Gastrocnemius medialis (tissue), 4 donors: ENCODE measurements around the gene ANGPTL7. TPM values are rescaled to one million over a fixed set of nuclear protein-coding genes. Genes with fewer than 3 reads are reported as not detected.

Source experiments
- ATAC-seq, 2 donors: fragments of 150-250 bp; one replicate each; pipeline ENCODE4 v1.9.1; 2016
- DNase-seq, 2 donors: peaks; one replicate each; pipeline ENCODE4 v3.0.0-alpha.2; 2019
- H3K27ac ChIP-seq, 4 donors: fragments of 200-600 bp; sonication (generic); 1 replicate in 1 of 4; 2 replicates in 3 of 4; pipeline ENCODE4 v1.5.1; 2016 to 2018; ENCODE audit warnings: mild to moderate bottlenecking in 2 of 4, moderate library complexity in 1 of 4
- H3K27me3 ChIP-seq, 3 donors: fragments of 200-600 bp; sonication (generic) in 2 of 3; 1 replicate in 1 of 3; 2 replicates in 2 of 3; pipeline versions ENCODE4 v1.5.1 to v1.6.0; 2016 to 2019; ENCODE audit warnings: mild to moderate bottlenecking in 1 of 3, moderate library complexity in 1 of 3
- H3K36me3 ChIP-seq, 2 donors: fragments of 200-600 bp; sonication (generic) in 1 of 2; one replicate each; pipeline ENCODE4 v1.5.1; 2017 to 2018
- H3K4me1 ChIP-seq, 2 donors: fragments of 200-600 bp; sonication (generic) in 1 of 2; one replicate each; pipeline ENCODE4 v1.5.1; 2016 to 2017; ENCODE audit warnings: mild to moderate bottlenecking in 2 of 2
- H3K4me3 ChIP-seq, 4 donors: fragments of 200-600 bp; sonication (generic) in 3 of 4; 1 replicate in 1 of 4; 2 replicates in 3 of 4; pipeline ENCODE4 v1.5.1; 2016 to 2019; ENCODE audit warnings: mild to moderate bottlenecking in 2 of 4
- H3K9me3 ChIP-seq, 3 donors: fragments of 200-600 bp; sonication (generic) in 2 of 3; 1 replicate in 1 of 3; 2 replicates in 2 of 3; pipeline ENCODE4 v1.5.1; 2016 to 2019
- CTCF ChIP-seq, 5 experiments: fragments of 450-650 bp in 3 of 5; fragments of 200-600 bp in 2 of 5; sonication (generic) in 2 of 5; IDR thresholded peaks in 4 of 5; conservative IDR thresholded peaks in 1 of 5; 1 replicate in 4 of 5; 2 replicates in 1 of 5; pipeline ENCODE4 v1.5.1; 2016 to 2019; ENCODE audit warnings: antibody characterized with exemption in 5 of 5, mild to moderate bottlenecking in 3 of 5, moderate library complexity in 3 of 5
- POLR2A ChIP-seq, 2 donors: fragments of 450-650 bp; IDR thresholded peaks; one replicate each; pipeline ENCODE4 v1.6.1; 2017; ENCODE audit warnings: antibody characterized with exemption in 2 of 2, mild to moderate bottlenecking in 2 of 2, moderate library complexity in 2 of 2
- in situ Hi-C, 4 donors: fragments of 200-750 bp; cut with MboI; loops; one replicate each; pipeline versions ENCODE4 v1.15.0 to v1.8.0; 2017; ENCODE audit warnings: low sequenced_read_pairs in 4 of 4
- intact Hi-C: fragments of 100-400 bp; cut with DNase I; formaldehyde crosslinking; loops from one replicate; pipeline ENCODE4 v1.15.1; 2023; ENCODE audit warnings: low total_unique reads
- total RNA-seq, 4 donors: library from RNA; depleted of rRNA; stranded (reverse); fragments of >200 nt; gene quantifications; one replicate each; pipeline versions ENCODE4 v1.1.0 to v1.2.3, GENCODE V29; 2016

ANGPTL7 gene
- total RNA-seq, 4 donors from 2014 or later, result 0.56 to 30.7 (median 3.3) TPM

GRCh38 chr1:11207898-11208611, 18.9 kb downstream of the ANGPTL7 start:
- H3K4me3 ChIP-seq, result no peak overlapping the region
- peaks cover 0 to 90% of the 10 kb centered on the region in 2 donors for H3K36me3 ChIP-seq
- DNase-seq (peak; percentile 57 to 72), ATAC-seq (peak; percentile 51 to 55)
- H3K4me1 ChIP-seq, result no peaks in the 10 kb centered on the region
- H3K27ac ChIP-seq, result peak overlapping the region in 2 of 4 donors; percentile 20 to 62
- in situ Hi-C loops, result no loop called here
- intact Hi-C loops, result no loop called here
- no peak for TF ChIP-seq CTCF (IDR thresholded peaks at IDR 0.05 in 4 of 5, conservative IDR thresholded peaks at IDR 0.05 in 1 of 5)
- no peak for TF ChIP-seq POLR2A (IDR thresholded peaks at IDR 0.05)
- H3K9me3 ChIP-seq, result no peaks in the 10 kb centered on the region
- no peaks in the 10 kb centered on the region for H3K27me3 ChIP-seq

GRCh38 chr1:11211461-11211860, 22.3 kb downstream of the ANGPTL7 start:
- H3K36me3 ChIP-seq, result peaks cover 0 to 94% of the 10 kb centered on the region in 2 donors

GRCh38 chr1:11211925-11212587, 22.9 kb downstream of the ANGPTL7 start:
- in situ Hi-C loops (no loop called here), intact Hi-C loops (no loop called here)
- no peak overlapping the region for H3K27ac ChIP-seq
- ATAC-seq, result no peak
- no peaks in the 10 kb centered on the region for H3K4me1 ChIP-seq
- no peak for TF ChIP-seq CTCF (IDR thresholded peaks at IDR 0.05 in 4 of 5, conservative IDR thresholded peaks at IDR 0.05 in 1 of 5)
- no peak for TF ChIP-seq POLR2A (IDR thresholded peaks at IDR 0.05)
- no peaks in the 10 kb centered on the region for H3K9me3 ChIP-seq
- peaks cover 0 to 94% of the 10 kb centered on the region in 2 donors for H3K36me3 ChIP-seq
- no peaks in the 10 kb centered on the region for H3K27me3 ChIP-seq
- DNase-seq, result no peak
- H3K4me3 ChIP-seq, result no peak overlapping the region

More at GRCh38 chr1:11211461-11211860, 22.3 kb downstream of the ANGPTL7 start:
- H3K4me3 ChIP-seq, result no peak overlapping the region
- no peaks in the 10 kb centered on the region for H3K27me3 ChIP-seq
- intact Hi-C loops (no loop called here), in situ Hi-C loops (no loop called here)
- no peak for TF ChIP-seq CTCF (IDR thresholded peaks at IDR 0.05 in 4 of 5, conservative IDR thresholded peaks at IDR 0.05 in 1 of 5)
- H3K4me1 ChIP-seq, result no peaks in the 10 kb centered on the region
- ATAC-seq (no peak), DNase-seq (no peak)
- no peaks in the 10 kb centered on the region for H3K9me3 ChIP-seq
- H3K27ac ChIP-seq, result no peak overlapping the region

- no peaks in the 10 kb centered on the region for H3K4me1 ChIP-seq
Measured at GRCh38 chr1:11214698-11215380, 25.7 kb downstream of the ANGPTL7 start.

More at GRCh38 chr1:11214698-11215380, 25.7 kb downstream of the ANGPTL7 start:
- Histone ChIP-seq H3K9me3 (no peaks in the 10 kb centered on the region), H3K27ac (peak overlapping the region in 2 of 4 donors; percentile 34 to 59), H3K4me3 (no peak overlapping the region), H3K36me3 (peaks cover 0 to 93% of the 10 kb centered on the region in 2 donors), H3K27me3 (no peaks in the 10 kb centered on the region)
- intact Hi-C loops, result no loop called here
- in situ Hi-C loops, result no loop called here
- DNase-seq (no peak), ATAC-seq (peak; percentile 68 to 84)
- TF ChIP-seq POLR2A (IDR thresholded peaks at IDR 0.05), result no peak
- TF ChIP-seq CTCF (IDR thresholded peaks at IDR 0.05 in 4 of 5, conservative IDR thresholded peaks at IDR 0.05 in 1 of 5), result no peak
